ENCODE results near the gene COL23A1. TPM values are rescaled to one million over a fixed set of nuclear protein-coding genes. Genes with fewer than 3 reads are reported as not detected.
A peak's percentile ranks its signal among the peaks of the same experiment; 100 is the strongest.

COL23A1 gene
- total and polyA plus RNA-seq, 2 experiments from 2014 or later: 4.8 to 8.2 TPM

- no peak overlapping the region for H3K27ac ChIP-seq (ENCODE audit: low read depth)
- peaks cover 2% of the 10 kb centered on the region; the same call in 1 of the 3 replicates for H3K9me3 Mint-ChIP-seq
- H3K4me1 ChIP-seq (ENCODE audit: insufficient read depth): peaks cover 37% of the 10 kb centered on the region
- no peaks in the 10 kb centered on the region for H4K20me1 ChIP-seq (replicated peaks; ENCODE audit: insufficient read depth)
- ATAC-seq (no peak), DNase-seq (ENCODE audit: low spot score) (no peak)
- peak overlapping the region; percentile 28; the same call in 1 of the 2 replicates for H3K27ac Mint-ChIP-seq
- H3K36me3 Mint-ChIP-seq (ENCODE audit: low read depth): no peaks in the 10 kb centered on the region
- H3F3A ChIP-seq (replicated peaks; ENCODE audit: low read depth): peaks cover 12% of the 10 kb centered on the region; the same call in 1 of the 2 replicates
- no peaks in the 10 kb centered on the region for H3K9me2 ChIP-seq (ENCODE audit: insufficient read depth)
- H3K79me2 ChIP-seq (replicated peaks; ENCODE audit: insufficient read depth): no peaks in the 10 kb centered on the region
- H3K27me3 ChIP-seq (ENCODE audit: insufficient read depth): no peaks in the 10 kb centered on the region
- H2AFZ ChIP-seq: no peak overlapping the region
- H3K4me2 ChIP-seq: peak overlapping the region; percentile 65
- H3K36me3 ChIP-seq (ENCODE audit: insufficient read depth): no peaks in the 10 kb centered on the region
- peaks cover 39% of the 10 kb centered on the region for H3K4me1 Mint-ChIP-seq
- TF ChIP-seq ETS1 (IDR thresholded peaks at IDR 0.05): no peak
- TF ChIP-seq REST (IDR thresholded peaks at IDR 0.05; ENCODE audit: unreplicated experiment): no peak
- TF ChIP-seq ZNF114 (CRISPR knock-in tag; IDR thresholded peaks at IDR 0.05): no peak
- TF ChIP-seq POLR2AphosphoS5 (IDR thresholded peaks at IDR 0.05; ENCODE audit: low read depth): no peak
- TF ChIP-seq ZNF462 (CRISPR knock-in tag; IDR thresholded peaks at IDR 0.05): no peak
- TF ChIP-seq NANOG (IDR thresholded peaks at IDR 0.05; ENCODE audit: borderline replicate concordance): no peak
- no peak for TF ChIP-seq ZNF331 (CRISPR knock-in tag; IDR thresholded peaks at IDR 0.05; ENCODE audit: low read depth)
- TF ChIP-seq JUNB (IDR thresholded peaks at IDR 0.05; ENCODE audit: unreplicated experiment): no peak
- TF ChIP-seq CTCF (conservative IDR thresholded peaks at IDR 0.05; ENCODE audit: low read depth in 2 of 2): no peak
- no peak for TF ChIP-seq CREB1 (CRISPR knock-in tag; IDR thresholded peaks at IDR 0.05; ENCODE audit: low read depth)
- no peak for TF ChIP-seq EZH2phosphoT487 (IDR thresholded peaks at IDR 0.05; ENCODE audit: unreplicated experiment)
- no peak for TF ChIP-seq STAT1 (IDR thresholded peaks at IDR 0.05; ENCODE audit: unreplicated experiment)
- peaks cover 6% of the 10 kb centered on the region for H3K27me3 Mint-ChIP-seq (ENCODE audit: insufficient read depth, low read depth, poor library complexity)
- no peak overlapping the region for H3K4me3 ChIP-seq
- peak overlapping the region; percentile 22; the same call in 1 of the 3 replicates for H3K4me3 Mint-ChIP-seq
Measured at GRCh38 chr5:178564811-178565550, 25.2 kb downstream of the COL23A1 start.

All from GM23338 (cell line).